PC-3 (cell line): ENCODE data around the gene DNMT3L. TPM values are rescaled to one million over a fixed set of nuclear protein-coding genes. Genes with fewer than 3 reads are reported as not detected.

Experiments
- ATAC-seq: fragments of 200-7000 bp; cut with Tn5 transposase; 2 replicates; pipeline ENCODE4 v1.9.1; 2020; ENCODE audit warnings: mild to moderate bottlenecking, moderate library complexity
- BruUV-seq: library from RNA; stranded (reverse); fragments of 400-500 nt; replicated peaks from 2 replicates; lab custom pipeline; 2021; lab: Mats Ljungman, UMichigan
- CTCF ChIA-PET: fragments of 300-600 bp; sonication (Branson Sonifier 250); formaldehyde crosslinking; loops from one replicate; lab custom pipeline; 2022; ENCODE audit warnings: antibody characterized with exemption; lab: Charles Lee
- POLR2A ChIA-PET: fragments of 300-600 bp; sonication (Branson Sonifier 250); formaldehyde crosslinking; loops from one replicate; lab custom pipeline; 2022; ENCODE audit warnings: antibody characterized with exemption; ENCODE audit not compliant: unreplicated experiment; lab: Charles Lee
- DNase-seq: peaks from one replicate; pipeline ENCODE4 v3.0.0-alpha.2; 2015
- H2AFZ ChIP-seq: fragments of 300-600 bp; sonication (generic); 2 replicates; pipeline ENCODE4 v1.6.0; 2016; ENCODE audit warnings: antibody characterized with exemption, low read length
- H3F3A ChIP-seq: fragments of 300-600 bp; sonication (generic); one replicate; pipeline ENCODE4 v1.6.0; 2017; ENCODE audit warnings: antibody characterized with exemption, low read length, control low read depth, mild to moderate bottlenecking; ENCODE audit not compliant: unreplicated experiment
- H3K27ac ChIP-seq: fragments of 300-600 bp; sonication (generic); 2 replicates; pipeline ENCODE4 v1.5.1; 2016; ENCODE audit warnings: mild to moderate bottlenecking, low read length
- H3K27me3 ChIP-seq: fragments of 300-600 bp; sonication (generic); 2 replicates; pipeline ENCODE4 v1.6.1; 2016; ENCODE audit warnings: low read length, mixed read lengths
- H3K36me3 ChIP-seq: fragments of 300-600 bp; sonication (generic); 2 replicates; pipeline ENCODE4 v1.6.1; 2016; ENCODE audit warnings: low read depth, mixed run types, low read length, mixed read lengths
- H3K4me1 ChIP-seq: fragments of 300-600 bp; sonication (generic); 2 replicates; pipeline ENCODE4 v1.5.1; 2016; ENCODE audit warnings: low read length; ENCODE audit not compliant: insufficient read depth
- H3K4me2 ChIP-seq: fragments of 300-600 bp; sonication (generic); 2 replicates; pipeline ENCODE4 v1.6.0; 2016; ENCODE audit warnings: low read length
- H3K4me3 ChIP-seq: fragments of 300-600 bp; sonication (generic); 2 replicates; pipeline ENCODE4 v1.5.1; 2016; ENCODE audit warnings: mild to moderate bottlenecking, low read length, mixed read lengths
- H3K79me2 ChIP-seq: fragments of 300-600 bp; sonication (generic); 2 replicates; pipeline ENCODE4 v1.6.1; 2017; ENCODE audit warnings: low read length, mixed read lengths
- H3K9ac ChIP-seq: fragments of 300-600 bp; sonication (generic); 2 replicates; pipeline ENCODE4 v1.6.0; 2016; ENCODE audit warnings: mild to moderate bottlenecking, low read length
- H3K9me2 ChIP-seq: fragments of 300-600 bp; sonication (generic); replicated peaks from 2 replicates; pipeline ENCODE4 v1.6.1; 2016; ENCODE audit warnings: mixed run types, low read length, mixed read lengths
- H3K9me3 ChIP-seq: fragments of 300-600 bp; sonication (generic); 2 replicates; pipeline ENCODE4 v1.6.1; 2016; ENCODE audit warnings: low read length, mixed read lengths
- H4K20me1 ChIP-seq: fragments of 300-600 bp; sonication (generic); 2 replicates; pipeline ENCODE4 v1.6.1; 2016; ENCODE audit warnings: low read length, mixed read lengths
- CTCF ChIP-seq: fragments of 300-600 bp; sonication (generic); conservative IDR thresholded peaks from 2 replicates; pipeline ENCODE4 v1.5.1; 2017; ENCODE audit warnings: antibody characterized with exemption, low read depth, mild to moderate bottlenecking, low read length
- EZH2 ChIP-seq: fragments of 300-600 bp; sonication (generic); IDR thresholded peaks from one replicate; pipeline ENCODE4 v1.6.1; 2017; ENCODE audit warnings: antibody characterized with exemption, mild to moderate bottlenecking, low read length; ENCODE audit not compliant: unreplicated experiment
- EZH2phosphoT487 ChIP-seq: fragments of 300-600 bp; sonication (generic); IDR thresholded peaks from 2 replicates; pipeline ENCODE4 v1.6.1; 2018; ENCODE audit warnings: mild to moderate bottlenecking, antibody characterized with exemption, low read length, borderline replicate concordance
- intact Hi-C: fragments of 100-400 bp; cut with micrococcal nuclease; formaldehyde crosslinking; loops from 2 replicates; pipeline ENCODE4 v1.9.0; 2023
- total RNA-seq: library from RNA; depleted of rRNA; stranded (reverse); fragments of >200 nt; gene quantifications from 2 replicates; pipeline ENCODE4 v1.2.3, GENCODE V29; 2014

Gene DNMT3L
- total RNA-seq, 1 experiment from 2014 or later = not detected

DNA sequence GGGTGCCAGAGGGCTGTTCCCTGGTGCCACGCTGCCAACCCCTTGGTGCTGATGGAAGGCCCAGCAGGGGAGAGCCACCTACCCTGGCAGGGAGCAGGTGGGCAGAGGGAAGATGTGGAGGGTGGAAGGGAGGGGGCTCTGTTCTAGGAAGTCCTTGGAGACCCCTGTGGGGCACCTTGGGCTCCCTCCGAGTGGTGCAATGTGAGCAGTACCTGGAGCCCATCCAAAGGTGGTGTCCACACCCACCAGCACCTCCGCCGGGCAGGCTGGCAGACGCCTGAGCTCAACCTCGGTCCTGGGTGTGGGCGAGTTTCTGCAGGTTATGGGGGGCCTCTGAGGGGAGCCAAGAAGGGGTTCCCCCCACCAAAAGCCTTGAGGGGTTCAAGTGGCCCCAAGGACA lies 11.3 kb upstream of the DNMT3L start:
- BruUV-seq = no TSS peak

DNA sequence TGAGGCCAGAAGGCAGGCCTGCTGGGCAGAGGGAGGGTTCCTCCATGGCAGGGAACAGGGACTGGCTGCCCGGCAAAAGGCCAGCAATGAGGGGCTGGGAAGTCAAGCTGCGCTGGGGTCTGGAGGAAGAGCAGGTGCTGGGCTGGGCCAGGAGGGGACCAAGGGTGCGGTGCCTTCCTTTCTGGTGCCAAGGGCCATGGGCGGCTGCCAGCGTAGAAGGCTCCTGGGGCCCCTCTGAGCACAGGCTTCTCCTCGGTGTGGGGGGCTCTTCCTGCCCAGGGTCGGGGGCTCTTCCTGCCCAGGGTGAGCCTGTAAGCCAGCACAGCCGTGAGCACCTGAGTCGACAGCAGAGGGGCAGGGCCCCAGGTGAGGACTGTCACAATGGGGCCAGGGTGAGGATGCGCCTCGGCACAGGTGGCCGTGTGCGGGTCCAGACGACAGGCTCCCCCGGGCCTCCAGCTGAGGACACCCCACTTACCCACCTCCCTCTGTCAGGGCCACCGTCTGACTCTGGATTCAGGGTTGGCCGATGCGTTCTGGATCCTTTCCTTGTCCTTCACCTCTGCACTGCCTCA lies 10.7 kb upstream of the DNMT3L start:
- H3F3A ChIP-seq = no peaks in the 10 kb centered on the region
- H4K20me1 ChIP-seq = no peaks in the 10 kb centered on the region
- H3K36me3 ChIP-seq = no peaks in the 10 kb centered on the region
- H3K79me2 ChIP-seq = no peaks in the 10 kb centered on the region
- CTCF ChIA-PET = no interaction called here
- no TSS peak for BruUV-seq
- H3K4me1 ChIP-seq = no peaks in the 10 kb centered on the region
- no peak overlapping the region for H3K9ac ChIP-seq
- no peak overlapping the region for H3K27ac ChIP-seq
- no peak for TF ChIP-seq EZH2
- TF ChIP-seq EZH2phosphoT487 = no peak
- TF ChIP-seq CTCF = no peak
- H3K4me3 ChIP-seq = no peak overlapping the region
- H3K27me3 ChIP-seq = no peaks in the 10 kb centered on the region; the same call in 1 of the 2 replicates
- DNase-seq = no peak
- H3K9me3 ChIP-seq = no peaks in the 10 kb centered on the region
- H3K9me2 ChIP-seq = no peaks in the 10 kb centered on the region
- ATAC-seq = no peak
- H2AFZ ChIP-seq = no peak overlapping the region
- POLR2A ChIA-PET = no interaction called here
- intact Hi-C loops = no loop called here
- H3K4me2 ChIP-seq = no peak overlapping the region

More for the DNA sequence above, 11.3 kb upstream of the DNMT3L start:
- ChIA-PET POLR2A (no interaction called here), CTCF (no interaction called here)
- DNase-seq (no peak), ATAC-seq (no peak)
- no peaks in the 10 kb centered on the region for H3K9me3 ChIP-seq
- H3K79me2 ChIP-seq = no peaks in the 10 kb centered on the region
- no peaks in the 10 kb centered on the region; the same call in 1 of the 2 replicates for H3K27me3 ChIP-seq
- no peak for TF ChIP-seq EZH2phosphoT487
- TF ChIP-seq CTCF = no peak
- no peak for TF ChIP-seq EZH2
- no peak overlapping the region for H3K4me2 ChIP-seq
- intact Hi-C loops = no loop called here
- no peaks in the 10 kb centered on the region for H3K36me3 ChIP-seq
- no peak overlapping the region for H3K4me3 ChIP-seq
- H3F3A ChIP-seq = no peaks in the 10 kb centered on the region
- H2AFZ ChIP-seq = no peak overlapping the region
- H3K9me2 ChIP-seq = no peaks in the 10 kb centered on the region
- H4K20me1 ChIP-seq = no peaks in the 10 kb centered on the region
- H3K27ac ChIP-seq = no peak overlapping the region
- no peaks in the 10 kb centered on the region for H3K4me1 ChIP-seq
- H3K9ac ChIP-seq = no peak overlapping the region

GRCh38 chr21:44271558-44272283 lies 10.0 kb upstream of the DNMT3L start:
- Histone ChIP-seq H3K4me3 (no peak overlapping the region), H3K9ac (no peak overlapping the region), H3K27me3 (no peaks in the 10 kb centered on the region; the same call in 1 of the 2 replicates), H4K20me1 (no peaks in the 10 kb centered on the region), H3K9me2 (no peaks in the 10 kb centered on the region), H2AFZ (no peak overlapping the region), H3K9me3 (no peaks in the 10 kb centered on the region), H3K36me3 (no peaks in the 10 kb centered on the region), H3F3A (no peaks in the 10 kb centered on the region), H3K4me1 (no peaks in the 10 kb centered on the region), H3K79me2 (no peaks in the 10 kb centered on the region), H3K27ac (no peak overlapping the region), H3K4me2 (no peak overlapping the region)
- no TSS peak for BruUV-seq
- DNase-seq = no peak
- no peak for ATAC-seq
- TF ChIP-seq CTCF (no peak), EZH2phosphoT487 (no peak), EZH2 (no peak)
- POLR2A ChIA-PET = no interaction called here
- intact Hi-C loops = no loop called here
- CTCF ChIA-PET = no interaction called here
